ENCODE data around the gene ZNF845. TPM values are rescaled to one million over a fixed set of nuclear protein-coding genes. Genes with fewer than 3 reads are reported as not detected.
A peak's percentile ranks its signal among the peaks of the same experiment; 100 is the strongest.
"Not testable (repeated sequence)": the region's sequence is repeated elsewhere in the genome, so short reads cannot be mapped to it uniquely, and the experiment has no call there.

The ZNF845 gene
- total RNA-seq, 1 donor from 2014 or later: 5.6 TPM

GRCh38 chr19:53389978-53390377, 56.4 kb downstream of the ZNF845 start:
- peaks cover 6% of the 10 kb centered on the region for H3K4me1 Mint-ChIP-seq (ENCODE audit: low read depth)
- H3K4me3 Mint-ChIP-seq (ENCODE audit: low read depth): no peak overlapping the region
- intact Hi-C loops (cut with micrococcal nuclease): loop anchor here (10.0 kb wide), 1 partner anchor 445 kb away; no protein-coding TSS in a partner anchor
- H3K27ac Mint-ChIP-seq: no peak overlapping the region
- peaks cover 38% of the 10 kb centered on the region for H3K36me3 Mint-ChIP-seq (ENCODE audit: low read depth)
- peaks cover 66% of the 10 kb centered on the region for H3K9me3 Mint-ChIP-seq
- H3K27me3 Mint-ChIP-seq (ENCODE audit: low read depth): no peaks in the 10 kb centered on the region
- DNase-seq (ENCODE audit: low spot score): no peak

- peak overlapping the region; percentile 98 for H3K4me3 Mint-ChIP-seq (ENCODE audit: low read depth)
- H3K9me3 Mint-ChIP-seq: peaks cover 42% of the 10 kb centered on the region
- H3K27me3 Mint-ChIP-seq (ENCODE audit: low read depth): no peaks in the 10 kb centered on the region
- H3K27ac Mint-ChIP-seq: peak overlapping the region; percentile 83
- peaks cover 19% of the 10 kb centered on the region for H3K4me1 Mint-ChIP-seq (ENCODE audit: low read depth)
- no peak for DNase-seq (ENCODE audit: low spot score)
- intact Hi-C loops (cut with micrococcal nuclease): loop anchor here (2.0 to 10.0 kb wide), 2 partner anchors 62 to 450 kb away; partner anchors contain the start of gene ZNF845
- H3K36me3 Mint-ChIP-seq (ENCODE audit: low read depth): peaks cover 48% of the 10 kb centered on the region
Measured at GRCh38 chr19:53394522-53394973, 61.0 kb downstream of the ZNF845 start.

GRCh38 chr19:53394974-53395839, 61.7 kb downstream of the ZNF845 start, which contains the start of gene ZNF765:
TSS of gene ZNF765 (plus strand) at chr19:53395149. CDS start at chr19:53398016, 2,867 bp downstream.
- DNase-seq (ENCODE audit: low spot score): peak; percentile 91
- Mint-ChIP-seq H3K36me3 (ENCODE audit: low read depth) (peaks cover 49% of the 10 kb centered on the region), H3K27ac (peak within 1 kb of the TSS; percentile 83), H3K9me3 (peaks cover 41% of the 10 kb centered on the region), H3K27me3 (ENCODE audit: low read depth) (no peaks in the 10 kb centered on the region), H3K4me1 (ENCODE audit: low read depth) (peaks cover 19% of the 10 kb centered on the region), H3K4me3 (ENCODE audit: low read depth) (peak within 1 kb of the TSS; percentile 98)
- intact Hi-C loops (cut with micrococcal nuclease): loop anchor here (1.0 to 10.0 kb wide), 4 partner anchors 30 to 450 kb away; partner anchors contain the start of genes ZNF525, ZNF761 and ZNF845

GRCh38 chr19:53395840-53396524, 62.4 kb downstream of the ZNF845 start:
- DNase-seq (ENCODE audit: low spot score); H3K27me3 Mint-ChIP-seq (ENCODE audit: low read depth): not testable (repeated sequence)
- peak overlapping the region; percentile 83 for H3K27ac Mint-ChIP-seq
- intact Hi-C loops (cut with micrococcal nuclease): loop anchor here (1.0 to 10.0 kb wide), 4 partner anchors 31 to 451 kb away; partner anchors contain the start of genes ZNF525, ZNF761 and ZNF845
- H3K4me1 Mint-ChIP-seq (ENCODE audit: low read depth): peaks cover 19% of the 10 kb centered on the region
- H3K36me3 Mint-ChIP-seq (ENCODE audit: low read depth): peaks cover 56% of the 10 kb centered on the region
- H3K4me3 Mint-ChIP-seq (ENCODE audit: low read depth): peak overlapping the region; percentile 98
- peaks cover 40% of the 10 kb centered on the region for H3K9me3 Mint-ChIP-seq

- Mint-ChIP-seq H3K4me3 (ENCODE audit: low read depth) (peak overlapping the region; percentile 98), H3K27ac (no peak overlapping the region), H3K9me3 (peaks cover 39% of the 10 kb centered on the region), H3K27me3 (ENCODE audit: low read depth) (no peaks in the 10 kb centered on the region), H3K36me3 (ENCODE audit: low read depth) (peaks cover 61% of the 10 kb centered on the region), H3K4me1 (ENCODE audit: low read depth) (peaks cover 19% of the 10 kb centered on the region)
- DNase-seq (ENCODE audit: low spot score): no peak
- intact Hi-C loops (cut with micrococcal nuclease): loop anchor here (5.0 to 10.0 kb wide), 2 partner anchors 36 to 452 kb away; partner anchors contain the start of gene ZNF761
Measured at GRCh38 chr19:53396525-53396868, 62.9 kb downstream of the ZNF845 start.

- not testable (repeated sequence) for H3K27me3 Mint-ChIP-seq (ENCODE audit: low read depth); H3K4me3 Mint-ChIP-seq (ENCODE audit: low read depth); H3K27ac Mint-ChIP-seq; DNase-seq (ENCODE audit: low spot score)
- peaks cover 19% of the 10 kb centered on the region for H3K4me1 Mint-ChIP-seq (ENCODE audit: low read depth)
- intact Hi-C loops (cut with micrococcal nuclease): loop anchor here (5.0 to 10.0 kb wide), 2 partner anchors 34 to 453 kb away; partner anchors contain the start of gene ZNF761
- peaks cover 37% of the 10 kb centered on the region for H3K9me3 Mint-ChIP-seq
- H3K36me3 Mint-ChIP-seq (ENCODE audit: low read depth): peaks cover 76% of the 10 kb centered on the region
Measured at GRCh38 chr19:53397918-53398317, 64.4 kb downstream of the ZNF845 start.

Other genes with a start within 250 kb of the ZNF845 start
- 35.3 and 39.3 TPM in 2 replicates for gene ZNF160, start 230.3 kb upstream of the ZNF845 start, total RNA-seq
- 0.39 and 0.41 TPM in 2 replicates for gene ZNF415, start 200.8 kb upstream of the ZNF845 start, total RNA-seq
- 5.4 and 7.8 TPM in 2 replicates for gene ZNF347, start 174.7 kb upstream of the ZNF845 start, total RNA-seq
- 2.1 and 3.1 TPM in 2 replicates for gene ZNF665, start 140.4 kb upstream of the ZNF845 start, total RNA-seq
- gene ZNF677, start 78.9 kb upstream of the ZNF845 start, total RNA-seq: 1.6 and 1.8 TPM in 2 replicates
- gene VN1R2, start 75.5 kb upstream of the ZNF845 start, total RNA-seq: not detected in 2 replicates
- not detected in 2 replicates for gene VN1R4, start 66.0 kb upstream of the ZNF845 start, total RNA-seq
- gene ZNF525, start 32.0 kb downstream of the ZNF845 start, total RNA-seq: 14.2 and 15.0 TPM in 2 replicates
- 10.5 TPM in 2 replicates for gene ZNF765, start 61.4 kb downstream of the ZNF845 start, total RNA-seq
- gene ZNF761, start 98.2 kb downstream of the ZNF845 start, total RNA-seq: 12.1 and 12.2 TPM in 2 replicates
- 3.4 TPM in 2 replicates for gene ZNF813, start 134.0 kb downstream of the ZNF845 start, total RNA-seq
- gene ZNF331, start 204.4 kb downstream of the ZNF845 start, total RNA-seq: 15.7 and 18.3 TPM in 2 replicates